Measurements from ENCODE around the gene GRWD1. TPM values are rescaled to one million over a fixed set of nuclear protein-coding genes. Genes with fewer than 3 reads are reported as not detected.

GRWD1 gene
- total and polyA plus RNA-seq, 2 of the 8 experiments (the other 6 are each of a cell fraction or from before 2014, with no cell fraction given): 36.9 to 61.9 TPM

DNA sequence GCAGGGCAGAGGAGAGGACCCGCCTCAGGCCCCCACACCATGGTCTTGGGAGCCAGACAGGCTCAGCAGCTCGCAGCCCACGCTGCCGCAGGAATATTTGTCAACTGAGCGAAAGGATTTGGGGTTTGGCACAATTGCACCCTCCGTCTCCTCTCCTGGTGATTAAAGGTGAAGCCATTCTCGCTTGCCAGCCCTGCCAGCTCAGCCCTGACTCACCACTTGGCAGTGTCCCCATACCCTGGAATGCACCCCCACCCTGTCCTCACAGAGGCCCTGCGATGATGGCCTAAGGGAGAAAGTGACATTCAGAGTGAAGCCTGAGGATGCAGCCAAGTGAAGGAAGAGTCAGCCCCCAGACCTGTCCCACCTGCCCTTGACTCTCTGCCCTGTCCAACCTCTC lies 42.2 kb downstream of the GRWD1 start:
- no peak for FAIRE-seq
- no peak overlapping the region for H4K5ac ChIP-seq (ENCODE audit: insufficient read length, low read depth, low read length)

More for the DNA sequence above, 42.2 kb downstream of the GRWD1 start:
- TF ChIP-seq ASH2L (IDR thresholded peaks at IDR 0.05; ENCODE audit: low read length) (no peak), POLR2AphosphoS5 (IDR thresholded peaks at IDR 0.05; ENCODE audit: low read depth, low read length) (peak; percentile 60; the same call in 1 of the 2 replicates)
- Histone ChIP-seq H3K56ac (replicated peaks; ENCODE audit: insufficient read length, low read depth, low read length) (no peak overlapping the region), H3K4me1 (replicated peaks in 1 of 4; ENCODE audit: control insufficient read depth in 3 of 4, insufficient read depth in 4 of 4, low read length in 3 of 4) (peaks cover 0 to 17% (median 13%) of the 10 kb centered on the region in 4 experiments; a peak in 6 of 7 replicates), H2BK12ac (ENCODE audit: low read depth, low read length) (no peak overlapping the region), H2BK5ac (ENCODE audit: low read depth, low read length) (no peak overlapping the region), H3K27me3 (replicated peaks in 1 of 4; ENCODE audit: control insufficient read depth in 3 of 4, extremely low read depth in 1 of 4, insufficient read depth in 3 of 4, low read length in 3 of 4) (peaks cover 0 to 5% (median 3%) of the 10 kb centered on the region in 4 experiments; a peak in 3 of 7 replicates), H3K23ac (ENCODE audit: insufficient read length) (no peak overlapping the region), H2AK5ac (ENCODE audit: low read depth, low read length) (no peak overlapping the region), H3K14ac (ENCODE audit: insufficient read length) (no peak overlapping the region), H3K4ac (replicated peaks; ENCODE audit: insufficient read length, low read depth, low read length) (no peak overlapping the region), H4K91ac (replicated peaks; ENCODE audit: insufficient read length, low read length) (no peak overlapping the region), H2AFZ (ENCODE audit: low read length) (no peak overlapping the region), H3K27ac (ENCODE audit: low read depth, low read length) (no peak overlapping the region), H3K9ac (replicated peaks in 1 of 4; ENCODE audit: extremely low read depth in 1 of 4, low read depth in 3 of 4, low read length in 3 of 4) (no peak overlapping the region), H3K79me1 (ENCODE audit: low read depth, low read length) (no peaks in the 10 kb centered on the region; the same call in 1 of the 2 replicates), H4K20me1 (replicated peaks in 1 of 2; ENCODE audit: control insufficient read depth in 1 of 2, insufficient read depth in 2 of 2, low read length in 2 of 2) (peaks cover 0 to 4% of the 10 kb centered on the region in 2 experiments), H2BK120ac (replicated peaks; ENCODE audit: low read depth, low read length) (no peak overlapping the region), H3K23me2 (ENCODE audit: low read depth, low read length) (peaks cover 4% of the 10 kb centered on the region; the same call in 1 of the 2 replicates), H2BK15ac (ENCODE audit: low read length) (no peak overlapping the region), H3K9me3 (ENCODE audit: insufficient read depth in 2 of 2, low read depth in 1 of 2, low read length in 1 of 2) (no peaks in the 10 kb centered on the region), H3K79me2 (ENCODE audit: control insufficient read depth in 1 of 2, insufficient read depth in 2 of 2, low read length in 2 of 2) (no peaks in the 10 kb centered on the region), H4K8ac (ENCODE audit: extremely low read depth, insufficient read depth, low read length) (no peak overlapping the region), H3K18ac (ENCODE audit: extremely low read depth, low read length) (no peak overlapping the region), H3K4me2 (ENCODE audit: insufficient read depth in 1 of 2, low read depth in 2 of 2, low read length in 2 of 2) (no peak overlapping the region), H3K4me3 (ENCODE audit: extremely low read depth in 1 of 4, insufficient read depth in 2 of 4, low read depth in 3 of 4, low read length in 4 of 4) (no peak overlapping the region), H2BK20ac (ENCODE audit: low read length) (no peak overlapping the region), H3K36me3 (ENCODE audit: control insufficient read depth in 2 of 4, insufficient read depth in 4 of 4, low read length in 3 of 4) (no peaks in the 10 kb centered on the region; a peak in 1 of 8 replicates)
- CTCF ChIA-PET (ENCODE audit: partially characterized antibody): interaction anchor here (0.6 to 5.5 kb wide), 10 partner anchors 12 to 173 kb away, joined by 3 to 105 read pairs (median 8); no protein-coding TSS in a partner anchor
- WGBS, 2 experiments (ENCODE audit: extremely low coverage in 1 of 2, insufficient coverage in 1 of 2, insufficient read length in 1 of 2, insufficient replicate concordance in 2 of 2, low coverage in 1 of 2, low lambda C conversion rate in 2 of 2, missing lambda C conversion rate in 1 of 2): 87% methylated on average over 8 of the region's 8 CpGs; no CpG with 5 or more reads in 1 of the 2 experiments
- DNase-seq (ENCODE audit: low read depth in 1 of 2, low spot score in 2 of 2): no peak
- POLR2A ChIA-PET (ENCODE audit: partially characterized antibody): interaction anchor here (0.7 to 14.8 kb wide), 14 partner anchors 13 to 126 kb away, joined by 3 to 176 read pairs (median 5); partner anchors contain the start of genes FAM83E, GRWD1 and KDELR1
